CD4-positive, alpha-beta T cell (primary cell): ENCODE results near the gene MMGT1. TPM values are rescaled to one million over a fixed set of nuclear protein-coding genes. Genes with fewer than 3 reads are reported as not detected.

ENCODE experiments used
- total RNA-seq, 174 experiments: library from RNA in 2 of 174; stranded (reverse) in 2 of 174; gene quantifications; one replicate each; pipeline ENCODE4 v1.2.3 and lab custom pipeline; 2021 to 2026

The MMGT1 gene
- total RNA-seq, 2 experiments from 2014 or later = 36.4 to 37.0 TPM

Other genes starting within 250 kb of the MMGT1 start
- not detected for gene CT45A3, start 205.8 kb downstream of the MMGT1 start, total RNA-seq
- gene CT45A5, start 188.5 kb downstream of the MMGT1 start, total RNA-seq = not detected
- gene CT45A6, start 171.2 kb downstream of the MMGT1 start, total RNA-seq = not detected
- not detected for gene CT45A2, start 154.0 kb downstream of the MMGT1 start, total RNA-seq
- gene CT45A7, start 136.7 kb downstream of the MMGT1 start, total RNA-seq = not detected
- not detected for gene CT45A8, start 119.5 kb downstream of the MMGT1 start, total RNA-seq
- not detected for gene CT45A9, start 102.2 kb downstream of the MMGT1 start, total RNA-seq
- gene CT45A10, start 80.5 kb downstream of the MMGT1 start, total RNA-seq = not detected
- not detected for gene SAGE1, start 80.3 kb downstream of the MMGT1 start, total RNA-seq
- 10 to 100 TPM; 17.8 to 20.0 TPM for gene SLC9A6, start 11.4 kb upstream of the MMGT1 start, total RNA-seq
- gene FHL1, start 173.5 kb upstream of the MMGT1 start, total RNA-seq = 10 to 100 TPM; 27.2 to 28.4 TPM